Kasumi-1 (cell line): ENCODE measurements around the gene MAML2.
A peak's percentile ranks its signal among the peaks of the same experiment; 100 is the strongest.

ENCODE experiments used
- DNase-seq, 2 experiments: peaks; one replicate each; lab custom pipeline; 2025; lab: John Stamatoyannopoulos, UW

MAML2 gene

DNA sequence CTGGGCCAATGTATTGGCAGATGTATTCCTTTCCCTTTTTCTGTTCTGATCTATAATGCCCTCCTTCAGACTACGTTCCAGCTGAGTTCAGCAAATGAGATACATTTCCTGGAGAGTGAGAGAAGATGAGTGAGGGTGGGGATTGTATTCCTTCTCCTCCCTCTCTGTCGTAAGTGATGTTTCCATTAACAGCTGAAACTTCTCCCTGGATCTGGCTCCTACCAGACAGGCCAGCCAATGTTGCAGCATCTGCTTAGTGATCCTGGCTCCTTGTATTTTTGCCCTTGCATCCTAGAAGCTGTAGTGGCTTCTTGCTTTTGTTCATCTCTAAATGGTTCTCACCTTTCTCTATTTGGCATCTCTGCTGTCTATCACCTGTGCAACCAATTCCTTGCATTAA lies 370.9 kb downstream of the MAML2 start:
- DNase-seq: no peak

DNA sequence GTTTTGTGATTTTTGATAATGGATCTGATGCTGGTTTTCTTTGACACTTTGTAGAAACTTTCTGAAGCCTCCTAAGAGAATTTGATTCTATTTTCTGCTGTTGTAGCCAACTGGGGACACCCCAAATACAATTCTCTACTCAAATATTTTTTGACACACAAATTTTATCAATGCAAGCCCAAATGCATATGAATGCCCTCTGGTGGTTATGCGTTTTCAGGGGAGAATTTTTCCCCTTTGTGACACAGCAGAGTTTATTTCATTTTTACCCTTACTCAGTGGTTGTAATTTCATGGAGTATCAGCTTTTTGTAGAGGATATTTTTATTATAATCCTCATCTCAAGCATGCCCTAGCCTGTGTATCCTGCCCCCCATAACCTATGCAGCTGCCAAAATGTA lies 374.4 kb downstream of the MAML2 start:
- DNase-seq: peak in 1 of 2 experiments; percentile 8

- DNase-seq: no peak
These were observed 378.7 kb downstream of the MAML2 start for GRCh38 chr11:95964281-95964680.

GRCh38 chr11:95961758-95962157 lies 381.2 kb downstream of the MAML2 start:
- DNase-seq: no peak

- DNase-seq: no peak
These were observed 392.1 kb downstream of the MAML2 start for GRCh38 chr11:95950905-95951304.

GRCh38 chr11:95948637-95949036 lies 394.4 kb downstream of the MAML2 start:
- no peak for DNase-seq

GRCh38 chr11:95944623-95945022 lies 398.4 kb downstream of the MAML2 start:
- no peak for DNase-seq

DNA sequence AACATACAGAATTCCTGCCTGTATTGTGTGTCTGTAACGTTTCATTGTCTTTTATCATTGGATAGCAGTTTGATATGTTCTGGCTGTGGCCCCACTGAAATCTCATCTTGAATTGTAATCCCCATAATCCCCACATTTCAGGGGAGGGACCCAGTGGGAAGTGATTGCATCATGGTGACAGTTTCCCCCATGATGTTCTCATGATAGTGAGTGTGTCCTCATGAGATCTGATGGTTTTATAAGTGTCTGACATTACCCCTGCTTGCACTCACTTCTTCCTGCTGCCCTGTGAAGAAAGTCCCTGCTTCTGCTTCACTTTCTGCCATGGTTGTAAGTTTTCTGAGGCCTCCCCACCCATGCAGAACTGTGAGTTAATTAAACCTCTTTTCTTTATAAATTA lies 399.4 kb downstream of the MAML2 start:
- DNase-seq: no peak

GRCh38 chr11:95939091-95939490 lies 403.9 kb downstream of the MAML2 start:
- DNase-seq: no peak

DNA sequence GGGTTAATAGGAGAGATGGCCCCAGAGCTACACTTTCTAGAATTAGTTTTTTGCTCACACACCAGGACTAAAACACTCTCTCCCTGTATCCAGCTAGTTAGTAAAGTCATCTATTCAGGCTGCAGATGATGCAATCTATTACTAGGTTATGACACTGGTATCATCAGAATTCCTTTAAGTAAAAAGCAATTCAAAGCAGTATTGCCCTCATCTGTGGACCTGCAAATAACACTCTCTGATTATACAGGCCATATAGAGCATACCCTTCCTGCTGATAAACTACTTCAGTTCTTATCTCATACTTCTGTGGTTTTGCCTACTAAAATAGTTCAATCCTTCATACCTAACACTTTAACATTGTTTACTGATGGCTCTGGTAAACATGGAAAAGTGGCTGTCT lies 405.6 kb downstream of the MAML2 start:
- DNase-seq: no peak

- no peak for DNase-seq
These were observed 409.4 kb downstream of the MAML2 start for GRCh38 chr11:95933594-95933993.

- DNase-seq: no peak
These were observed 411.1 kb downstream of the MAML2 start for GRCh38 chr11:95931916-95932315.

DNA sequence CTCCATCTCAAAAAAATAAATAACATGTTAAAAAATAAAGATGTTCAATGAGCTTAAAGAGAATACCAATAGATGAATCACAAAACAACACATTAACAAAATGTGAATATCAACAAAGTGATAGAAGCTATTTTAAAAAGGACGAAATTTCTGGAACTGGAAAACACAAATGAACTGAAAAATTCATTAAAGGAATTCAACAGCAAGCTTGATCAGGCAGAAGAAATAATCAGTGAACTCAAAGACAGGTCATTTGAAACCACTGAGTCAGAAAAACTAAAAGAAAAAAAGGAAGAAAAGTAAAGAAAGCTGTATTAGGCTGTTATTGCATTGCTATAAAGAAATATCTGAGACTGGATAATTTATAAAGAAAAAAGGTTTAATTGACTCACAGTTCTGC lies 412.0 kb downstream of the MAML2 start:
- no peak for DNase-seq

DNA sequence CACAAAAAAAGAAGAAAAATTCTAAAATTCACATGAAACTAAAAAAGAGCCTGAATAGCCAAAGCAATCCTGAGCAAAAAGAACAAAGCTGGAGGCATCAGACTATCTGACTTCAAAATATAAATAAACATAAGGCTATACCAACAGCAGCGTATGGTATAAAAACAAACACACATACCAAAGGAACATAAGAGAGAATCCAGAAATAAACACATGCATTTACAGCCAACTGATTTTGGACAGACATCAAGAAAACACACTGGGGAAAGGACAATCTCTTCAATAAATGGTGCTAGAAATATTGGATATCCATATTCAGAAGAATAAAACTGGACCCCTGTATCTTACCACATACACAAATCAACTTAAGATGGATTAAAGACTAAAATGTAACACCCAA lies 416.3 kb downstream of the MAML2 start:
- no peak for DNase-seq
